Measurements from ENCODE around the gene GOLGA5.

DNA sequence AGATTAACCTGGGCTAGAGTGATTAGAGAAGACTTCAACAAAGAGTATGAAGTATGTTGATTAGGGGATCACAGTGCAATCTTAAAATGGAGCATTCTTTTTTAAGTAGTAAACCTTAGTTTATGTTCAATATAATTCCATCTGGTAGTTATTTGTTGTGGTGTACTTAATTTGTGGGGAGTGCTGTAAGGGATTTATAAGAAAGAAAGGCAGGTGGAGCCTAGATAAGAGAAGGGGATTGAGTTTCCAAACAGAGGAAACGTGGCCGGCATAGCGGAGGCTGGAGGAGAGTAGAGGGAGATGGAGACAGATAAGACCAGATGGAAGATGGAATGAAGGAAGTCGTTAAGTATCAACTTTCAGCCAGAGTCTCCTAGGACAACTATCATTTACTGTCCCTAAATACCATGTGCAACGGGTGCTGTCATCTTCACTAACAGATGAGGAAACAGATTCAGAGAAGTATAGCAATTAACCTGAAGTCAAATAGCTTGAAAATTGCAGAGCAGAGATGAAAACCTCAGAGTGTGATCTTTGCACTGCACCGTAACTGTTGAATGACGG is 38.1 kb downstream of the GOLGA5 start:
- TF ChIP-seq GATA2 (IDR thresholded peaks at IDR 0.05; ENCODE audit: low read depth, low read length) (no peak), GATA3 (IDR thresholded peaks at IDR 0.05; ENCODE audit: low read depth, low read length) (no peak)
